ENCODE data around the gene GNAI2.

The GNAI2 gene

DNA sequence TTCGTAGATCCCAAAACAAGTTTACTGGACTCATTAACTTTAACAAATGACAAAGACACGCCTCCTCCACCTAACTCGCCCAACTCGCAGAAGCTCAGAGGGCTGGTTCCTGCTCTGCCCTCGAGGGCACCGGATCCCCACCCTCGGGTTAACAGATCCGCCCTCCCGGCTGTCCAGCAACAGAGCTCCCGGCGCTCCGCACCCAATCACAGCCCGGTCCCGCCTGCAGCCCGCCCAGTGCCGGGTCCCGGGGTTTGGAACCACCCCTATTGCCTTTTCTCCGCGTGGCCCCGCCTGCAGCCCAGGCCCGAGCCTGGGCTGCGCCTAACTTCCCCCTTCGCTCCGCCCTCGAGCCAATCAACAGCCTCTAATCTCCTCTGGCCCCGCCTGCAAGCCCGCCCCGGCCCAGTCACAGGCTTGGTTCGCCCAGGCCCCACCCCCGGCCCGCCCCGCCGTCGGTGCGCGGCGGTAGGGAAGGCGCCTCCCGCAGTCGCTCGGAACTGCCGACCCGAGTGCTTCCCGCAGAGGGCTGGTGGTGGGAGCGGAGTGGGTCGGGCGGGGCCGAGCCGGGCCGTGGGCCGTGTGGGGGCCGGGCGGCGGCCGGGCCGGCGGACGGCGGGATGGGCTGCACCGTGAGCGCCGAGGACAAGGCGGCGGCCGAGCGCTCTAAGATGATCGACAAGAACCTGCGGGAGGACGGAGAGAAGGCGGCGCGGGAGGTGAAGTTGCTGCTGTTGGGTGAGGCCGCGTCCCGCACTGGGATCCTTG lies at the start of gene GNAI2:
Gene GNAI2 (plus strand): TSS at position 489 of the 768 bp plus-strand sequence. CDS start 132 bp downstream, at position 621.
- DNase-seq (ENCODE audit: low spot score) = peak; percentile 99
- no peak for TF ChIP-seq CTCF (IDR thresholded peaks at IDR 0.05; ENCODE audit: extremely low read depth, missing control alignments)

GRCh38 chr3:50187750-50188149 lies 48.3 kb upstream of the GNAI2 start:
- no peak for TF ChIP-seq CTCF (IDR thresholded peaks at IDR 0.05; ENCODE audit: extremely low read depth, missing control alignments)
- no peak for DNase-seq (ENCODE audit: low spot score)

- peak; percentile 38 for TF ChIP-seq CTCF (IDR thresholded peaks at IDR 0.05; ENCODE audit: extremely low read depth, missing control alignments)
- peak; percentile 68 for DNase-seq (ENCODE audit: low spot score)
These were observed 46.7 kb upstream of the GNAI2 start for GRCh38 chr3:50189274-50189673.

GRCh38 chr3:50189989-50190388 lies 46.0 kb upstream of the GNAI2 start:
- no peak for TF ChIP-seq CTCF (IDR thresholded peaks at IDR 0.05; ENCODE audit: extremely low read depth, missing control alignments)
- no peak for DNase-seq (ENCODE audit: low spot score)

DNA sequence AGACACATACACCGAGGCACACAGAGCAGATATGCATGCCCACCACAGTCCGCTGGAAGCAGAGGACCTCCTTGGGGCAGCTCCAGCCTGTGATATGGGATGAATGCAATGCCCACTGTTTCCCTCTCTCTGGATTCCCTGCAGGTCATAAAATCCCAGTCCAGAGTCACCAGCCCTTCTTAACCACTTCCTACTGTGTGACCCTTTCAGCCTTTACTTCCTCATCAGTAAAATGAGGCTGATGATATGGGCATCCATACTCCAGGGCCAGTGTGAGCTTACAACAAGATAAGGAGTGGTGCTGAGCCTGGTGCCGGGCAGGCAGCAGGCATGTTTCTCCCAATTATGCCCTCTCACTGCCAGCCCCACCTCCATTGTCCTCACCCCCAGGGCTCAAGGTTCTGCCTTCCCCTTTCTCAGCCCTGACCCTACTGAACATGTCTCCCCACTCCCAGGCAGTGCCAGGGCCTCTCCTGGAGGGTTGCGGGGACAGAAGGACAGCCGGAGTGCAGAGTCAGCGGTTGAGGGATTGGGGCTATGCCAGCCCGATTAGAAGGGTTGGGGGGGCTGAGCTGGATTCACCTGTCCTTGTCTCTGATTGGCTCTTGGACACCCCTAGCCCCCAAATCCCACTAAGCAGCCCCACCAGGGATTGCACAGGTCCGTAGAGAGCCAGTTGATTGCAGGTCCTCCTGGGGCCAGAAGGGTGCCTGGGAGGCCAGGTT lies 44.9 kb upstream of the GNAI2 start, which contains the start of gene GNAT1:
Gene GNAT1 (plus strand): TSS at position 675 of the 725 bp plus-strand sequence. CDS start 116 bp downstream, outside the sequence.
- no peak for DNase-seq (ENCODE audit: low spot score)

DNA sequence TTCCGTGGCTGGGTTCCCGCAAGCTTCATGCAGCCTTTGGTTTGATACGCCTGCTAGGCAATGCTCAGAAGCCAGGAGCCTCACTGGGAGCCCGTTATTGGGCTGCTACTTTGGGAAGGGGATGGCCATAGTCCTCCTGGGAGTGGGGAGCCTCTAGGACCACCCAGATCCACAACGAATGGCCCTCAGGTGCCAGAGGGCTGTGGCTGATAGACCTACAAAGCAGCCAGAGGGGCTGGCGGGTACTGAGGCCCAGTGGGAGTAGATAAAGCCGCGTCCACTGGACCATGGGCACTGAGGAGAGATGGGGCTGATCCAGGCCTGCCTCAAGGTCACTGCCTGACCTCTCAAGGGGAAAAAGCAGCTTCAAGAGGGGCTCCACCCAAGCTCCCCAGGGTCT lies 43.9 kb upstream of the GNAI2 start:
- TF ChIP-seq CTCF (IDR thresholded peaks at IDR 0.05; ENCODE audit: extremely low read depth, missing control alignments) = no peak
- no peak for DNase-seq (ENCODE audit: low spot score)

More for the DNA sequence above, 44.9 kb upstream of the GNAI2 start, which contains the start of gene GNAT1:
- TF ChIP-seq CTCF (IDR thresholded peaks at IDR 0.05; ENCODE audit: extremely low read depth, missing control alignments) = no peak

DNA sequence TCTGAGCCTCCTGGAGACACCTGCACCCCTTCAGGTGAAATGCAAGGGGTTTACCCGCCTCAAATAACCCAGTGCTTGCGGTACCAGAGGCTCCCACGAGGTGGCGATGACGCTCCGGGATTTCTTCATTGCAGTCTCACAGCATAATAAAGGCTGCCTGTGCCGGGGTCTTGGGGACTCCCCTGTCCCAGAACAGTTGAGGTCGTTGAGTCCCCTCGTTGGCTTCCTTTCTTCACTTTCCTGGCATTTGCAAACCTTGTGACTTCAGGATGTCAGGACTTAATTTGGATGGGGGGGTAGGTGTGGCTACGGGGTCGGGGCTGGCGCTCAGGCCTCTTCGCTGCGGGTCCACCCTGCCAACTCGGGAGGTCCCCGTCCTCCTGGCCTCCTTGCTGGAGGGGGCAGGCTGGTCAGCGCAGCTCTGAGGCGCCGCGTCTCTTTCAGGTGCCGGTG lies 43.3 kb upstream of the GNAI2 start:
- TF ChIP-seq CTCF (IDR thresholded peaks at IDR 0.05; ENCODE audit: extremely low read depth, missing control alignments) = peak; percentile 85
- peak; percentile 92 for DNase-seq (ENCODE audit: low spot score)
